ENCODE measurements around the gene EHMT1.

- TF ChIP-seq CTCF (IDR thresholded peaks at IDR 0.05) (no peak), MAZ (IDR thresholded peaks at IDR 0.05; ENCODE audit: borderline replicate concordance, low read depth, low read length) (no peak), USF2 (IDR thresholded peaks at IDR 0.05) (no peak), ZFP36 (IDR thresholded peaks at IDR 0.05; ENCODE audit: borderline replicate concordance, partially characterized antibody) (no peak), PHF8 (IDR thresholded peaks at IDR 0.05; ENCODE audit: borderline replicate concordance, low read depth) (no peak), SMC3 (IDR thresholded peaks at IDR 0.05) (no peak)
Measured at GRCh38 chr9:137875846-137876245, 257.0 kb downstream of the EHMT1 start.

All from A549 (cell line).